Neural cell (in vitro differentiated cells): ENCODE measurements around the gene VWA8. TPM values are rescaled to one million over a fixed set of nuclear protein-coding genes. Genes with fewer than 3 reads are reported as not detected.
"Not testable (repeated sequence)": the region's sequence is repeated elsewhere in the genome, so short reads cannot be mapped to it uniquely, and the experiment has no call there.

ENCODE experiments used
- H2AFZ ChIP-seq: fragments of 200-600, 300-800 bp; sonication (generic), shearing (Covaris generic); 2 replicates; pipeline ENCODE4 v1.6.0; 2014; ENCODE audit warnings: low read depth, mild to moderate bottlenecking, antibody characterized with exemption, low read length, moderate library complexity
- H3F3A ChIP-seq: fragments of 200-600 bp; shearing (Covaris generic); 2 replicates; pipeline ENCODE4 v1.6.1; 2016; ENCODE audit warnings: mild to moderate bottlenecking, moderate library complexity, mixed read lengths, antibody characterized with exemption, low read length; ENCODE audit not compliant: insufficient read depth, poor library complexity, severe bottlenecking
- H3K27ac ChIP-seq: fragments of 200-600, 300-800 bp; sonication (generic), shearing (Covaris generic); 2 replicates; pipeline ENCODE4 v1.5.1; 2014; ENCODE audit warnings: mild to moderate bottlenecking, low read length, moderate library complexity
- H3K27me3 ChIP-seq: fragments of 300-800, 200-600 bp; sonication (generic), shearing (Covaris generic); 2 replicates; pipeline ENCODE4 v1.6.0; 2014; ENCODE audit warnings: mild to moderate bottlenecking, low read depth, low read length, moderate library complexity; ENCODE audit not compliant: insufficient read depth
- H3K36me3 ChIP-seq: fragments of 300-800, 200-600 bp; sonication (generic), shearing (Covaris generic); 2 replicates; pipeline ENCODE4 v1.5.1; 2014; ENCODE audit warnings: mild to moderate bottlenecking, antibody characterized with exemption, low read length, moderate library complexity; ENCODE audit not compliant: insufficient read depth
- H3K4me2 ChIP-seq: fragments of 300-800, 200-600 bp; sonication (generic), shearing (Covaris generic); 2 replicates; pipeline ENCODE4 v1.6.0; 2014; ENCODE audit warnings: mild to moderate bottlenecking, low read length
- H3K4me3 ChIP-seq: fragments of 300-800, 200-600 bp; sonication (generic), shearing (Covaris generic); 2 replicates; pipeline ENCODE4 v1.5.1; 2014; ENCODE audit warnings: mild to moderate bottlenecking, low read length, moderate library complexity
- H3K79me2 ChIP-seq: fragments of 200-600 bp; shearing (Covaris generic); replicated peaks from 2 replicates; pipeline ENCODE4 v1.6.0; 2014; ENCODE audit warnings: mild to moderate bottlenecking, low read length, moderate library complexity; ENCODE audit not compliant: insufficient read depth
- H3K9ac ChIP-seq: fragments of 300-800, 200-600 bp; sonication (generic), shearing (Covaris generic); 2 replicates; pipeline ENCODE4 v1.6.1; 2016; ENCODE audit warnings: mild to moderate bottlenecking, low read length, mixed read lengths
- H3K9me2 ChIP-seq: fragments of 200-600 bp; shearing (Covaris generic); 2 replicates; pipeline ENCODE4 v1.6.1; 2016; ENCODE audit warnings: mild to moderate bottlenecking, low read length, mixed read lengths; ENCODE audit not compliant: insufficient read depth
- H3K9me3 ChIP-seq: fragments of 200-600, 300-800 bp; sonication (generic), shearing (Covaris generic); 2 replicates; pipeline ENCODE4 v1.6.1; 2016; ENCODE audit warnings: mild to moderate bottlenecking, mixed run types, low read length, moderate library complexity, mixed read lengths
- H4K20me1 ChIP-seq: fragments of 200-600 bp; shearing (Covaris generic); 2 replicates; pipeline ENCODE4 v1.6.1; 2016; ENCODE audit warnings: mild to moderate bottlenecking, mixed run types; ENCODE audit not compliant: insufficient read depth
- EP300 ChIP-seq: fragments of 450-650 bp; conservative IDR thresholded peaks from 2 replicates; pipeline ENCODE4 v1.6.1; 2014; ENCODE audit warnings: antibody characterized with exemption, mild to moderate bottlenecking, moderate library complexity; ENCODE audit not compliant: poor library complexity, severe bottlenecking
- EZH2 ChIP-seq: fragments of 200-600, 300-800 bp; shearing (Covaris generic), sonication (generic); IDR thresholded peaks from 2 replicates; pipeline ENCODE4 v1.6.1; 2014; ENCODE audit warnings: antibody characterized with exemption, low read length, borderline replicate concordance, mild to moderate bottlenecking; ENCODE audit not compliant: insufficient read depth, poor library complexity, severe bottlenecking
- MXI1 ChIP-seq: fragments of 450-650 bp; conservative IDR thresholded peaks from 2 replicates; pipeline ENCODE4 v1.6.1; 2014; ENCODE audit warnings: antibody characterized with exemption, mild to moderate bottlenecking; ENCODE audit not compliant: poor library complexity, severe bottlenecking
- POLR2AphosphoS5 ChIP-seq: IDR thresholded peaks from 2 replicates; pipeline ENCODE4 v1.6.1; 2012
- RAD21 ChIP-seq: fragments of 450-650 bp; conservative IDR thresholded peaks from 2 replicates; pipeline ENCODE4 v1.6.1; 2014; ENCODE audit warnings: antibody characterized with exemption, mild to moderate bottlenecking, moderate library complexity
- SMC3 ChIP-seq: fragments of 450-650 bp; conservative IDR thresholded peaks from 2 replicates; pipeline ENCODE4 v1.6.1; 2014; ENCODE audit warnings: antibody characterized with exemption, mild to moderate bottlenecking, moderate library complexity; ENCODE audit not compliant: poor library complexity
- TAF1 ChIP-seq: IDR thresholded peaks from 2 replicates; pipeline ENCODE4 v1.6.1; 2012; ENCODE audit warnings: low read depth
- polyA plus RNA-seq: library from polyadenylated mRNA; depleted of rRNA; stranded (reverse); fragments of >200 nt; gene quantifications from 2 replicates; pipeline ENCODE4 v1.2.3, GENCODE V29; 2014
- TF ChIP-seq, protein P1 (sequence below): IDR thresholded peaks from 2 replicates; pipeline ENCODE4 v1.6.1; 2012; ENCODE audit warnings: borderline replicate concordance
- TF ChIP-seq, protein P2 (sequence below): fragments of 450-650 bp; IDR thresholded peaks from 2 replicates; pipeline ENCODE4 v1.5.1; 2014; ENCODE audit warnings: antibody characterized with exemption, mild to moderate bottlenecking, moderate library complexity; ENCODE audit not compliant: poor library complexity, severe bottlenecking

The VWA8 gene
- polyA plus RNA-seq, 1 donor from 2014 or later = 3.6 TPM

DNA sequence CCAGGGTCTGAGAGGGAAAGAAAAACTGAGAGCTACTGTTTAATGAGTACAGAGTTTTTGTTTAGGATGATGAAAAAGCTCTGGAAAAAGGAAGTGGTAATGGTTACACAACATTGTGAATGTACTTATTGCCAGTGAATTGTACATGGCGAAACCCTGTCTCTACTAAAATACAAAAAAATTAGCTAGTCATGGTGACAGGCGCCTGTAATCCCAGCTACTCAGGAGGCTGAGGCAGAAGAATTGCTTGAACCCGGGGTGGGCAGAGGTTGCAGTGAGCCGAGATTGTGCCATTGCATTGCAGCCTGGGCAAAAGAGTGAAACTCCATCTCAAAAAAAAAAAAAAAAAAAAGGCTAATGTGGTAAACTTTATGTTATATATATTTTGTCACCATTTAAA lies 96.3 kb downstream of the VWA8 start:
- TF ChIP-seq POLR2AphosphoS5 (no peak), TAF1 (no peak), EP300 (no peak), EZH2 (no peak), RAD21 (no peak), SMC3 (no peak), MXI1 (no peak)
- TF ChIP-seq, protein P1, sequence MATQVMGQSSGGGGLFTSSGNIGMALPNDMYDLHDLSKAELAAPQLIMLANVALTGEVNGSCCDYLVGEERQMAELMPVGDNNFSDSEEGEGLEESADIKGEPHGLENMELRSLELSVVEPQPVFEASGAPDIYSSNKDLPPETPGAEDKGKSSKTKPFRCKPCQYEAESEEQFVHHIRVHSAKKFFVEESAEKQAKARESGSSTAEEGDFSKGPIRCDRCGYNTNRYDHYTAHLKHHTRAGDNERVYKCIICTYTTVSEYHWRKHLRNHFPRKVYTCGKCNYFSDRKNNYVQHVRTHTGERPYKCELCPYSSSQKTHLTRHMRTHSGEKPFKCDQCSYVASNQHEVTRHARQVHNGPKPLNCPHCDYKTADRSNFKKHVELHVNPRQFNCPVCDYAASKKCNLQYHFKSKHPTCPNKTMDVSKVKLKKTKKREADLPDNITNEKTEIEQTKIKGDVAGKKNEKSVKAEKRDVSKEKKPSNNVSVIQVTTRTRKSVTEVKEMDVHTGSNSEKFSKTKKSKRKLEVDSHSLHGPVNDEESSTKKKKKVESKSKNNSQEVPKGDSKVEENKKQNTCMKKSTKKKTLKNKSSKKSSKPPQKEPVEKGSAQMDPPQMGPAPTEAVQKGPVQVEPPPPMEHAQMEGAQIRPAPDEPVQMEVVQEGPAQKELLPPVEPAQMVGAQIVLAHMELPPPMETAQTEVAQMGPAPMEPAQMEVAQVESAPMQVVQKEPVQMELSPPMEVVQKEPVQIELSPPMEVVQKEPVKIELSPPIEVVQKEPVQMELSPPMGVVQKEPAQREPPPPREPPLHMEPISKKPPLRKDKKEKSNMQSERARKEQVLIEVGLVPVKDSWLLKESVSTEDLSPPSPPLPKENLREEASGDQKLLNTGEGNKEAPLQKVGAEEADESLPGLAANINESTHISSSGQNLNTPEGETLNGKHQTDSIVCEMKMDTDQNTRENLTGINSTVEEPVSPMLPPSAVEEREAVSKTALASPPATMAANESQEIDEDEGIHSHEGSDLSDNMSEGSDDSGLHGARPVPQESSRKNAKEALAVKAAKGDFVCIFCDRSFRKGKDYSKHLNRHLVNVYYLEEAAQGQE = no peak
- TF ChIP-seq, protein P2, sequence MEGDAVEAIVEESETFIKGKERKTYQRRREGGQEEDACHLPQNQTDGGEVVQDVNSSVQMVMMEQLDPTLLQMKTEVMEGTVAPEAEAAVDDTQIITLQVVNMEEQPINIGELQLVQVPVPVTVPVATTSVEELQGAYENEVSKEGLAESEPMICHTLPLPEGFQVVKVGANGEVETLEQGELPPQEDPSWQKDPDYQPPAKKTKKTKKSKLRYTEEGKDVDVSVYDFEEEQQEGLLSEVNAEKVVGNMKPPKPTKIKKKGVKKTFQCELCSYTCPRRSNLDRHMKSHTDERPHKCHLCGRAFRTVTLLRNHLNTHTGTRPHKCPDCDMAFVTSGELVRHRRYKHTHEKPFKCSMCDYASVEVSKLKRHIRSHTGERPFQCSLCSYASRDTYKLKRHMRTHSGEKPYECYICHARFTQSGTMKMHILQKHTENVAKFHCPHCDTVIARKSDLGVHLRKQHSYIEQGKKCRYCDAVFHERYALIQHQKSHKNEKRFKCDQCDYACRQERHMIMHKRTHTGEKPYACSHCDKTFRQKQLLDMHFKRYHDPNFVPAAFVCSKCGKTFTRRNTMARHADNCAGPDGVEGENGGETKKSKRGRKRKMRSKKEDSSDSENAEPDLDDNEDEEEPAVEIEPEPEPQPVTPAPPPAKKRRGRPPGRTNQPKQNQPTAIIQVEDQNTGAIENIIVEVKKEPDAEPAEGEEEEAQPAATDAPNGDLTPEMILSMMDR = no peak
- no peaks in the 10 kb centered on the region for H3F3A ChIP-seq
- H2AFZ ChIP-seq = no peak overlapping the region
- H4K20me1 ChIP-seq = no peaks in the 10 kb centered on the region
- H3K9me2 ChIP-seq = no peaks in the 10 kb centered on the region
- H3K4me3 ChIP-seq = no peak overlapping the region
- no peak overlapping the region for H3K27ac ChIP-seq
- H3K9me3 ChIP-seq = no peaks in the 10 kb centered on the region
- H3K36me3 ChIP-seq = no peaks in the 10 kb centered on the region
- no peak overlapping the region for H3K4me2 ChIP-seq
- no peak overlapping the region for H3K9ac ChIP-seq
- no peaks in the 10 kb centered on the region for H3K79me2 ChIP-seq
- H3K27me3 ChIP-seq = no peaks in the 10 kb centered on the region

DNA sequence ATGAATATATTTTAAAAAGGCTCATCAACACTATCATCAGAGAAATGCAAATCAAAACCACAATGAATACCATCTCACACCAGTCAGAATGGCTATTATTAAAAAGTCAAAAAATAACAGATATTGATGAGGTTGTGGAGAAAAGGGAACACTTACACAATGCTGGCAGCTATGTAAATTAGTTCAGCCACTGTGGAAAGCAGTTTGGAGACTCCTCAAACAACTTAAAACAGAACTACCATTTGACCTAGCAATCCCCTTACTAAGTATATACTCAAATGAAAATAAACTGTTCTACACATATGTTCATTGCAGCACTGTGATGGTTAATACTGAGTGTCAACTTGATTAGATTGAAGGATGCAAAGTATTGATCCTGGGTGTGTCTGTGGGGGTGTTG lies 98.2 kb downstream of the VWA8 start:
- H4K20me1 ChIP-seq, H3K27me3 ChIP-seq, H3K9me3 ChIP-seq, H3K9ac ChIP-seq, H3K9me2 ChIP-seq, H3K4me3 ChIP-seq, H3K27ac ChIP-seq, H3K36me3 ChIP-seq, H3F3A ChIP-seq, H3K4me2 ChIP-seq, H3K79me2 ChIP-seq, H2AFZ ChIP-seq: not testable (repeated sequence)

DNA sequence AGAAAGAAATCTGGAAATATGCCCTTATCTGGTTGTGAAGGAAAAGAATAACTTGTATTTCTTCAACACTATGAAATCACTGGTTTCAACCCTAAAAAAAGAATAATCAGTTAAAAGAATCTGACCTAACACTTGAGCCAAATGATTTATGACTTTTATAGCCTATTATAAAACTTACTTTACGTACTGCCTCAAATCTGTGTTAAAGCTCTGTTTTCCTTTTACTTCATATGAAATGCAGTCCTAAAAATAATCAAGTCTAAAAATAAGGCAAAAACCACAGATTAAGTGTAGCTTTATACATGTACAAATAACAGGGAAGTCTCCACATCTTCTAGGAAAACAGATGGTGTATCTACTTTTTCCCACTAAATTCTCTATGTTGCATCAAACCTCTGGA lies 101.3 kb downstream of the VWA8 start:
- H3F3A ChIP-seq = no peaks in the 10 kb centered on the region
- H3K9ac ChIP-seq = no peak overlapping the region
- H3K79me2 ChIP-seq = no peaks in the 10 kb centered on the region
- H3K36me3 ChIP-seq = no peaks in the 10 kb centered on the region
- no peak overlapping the region for H3K4me2 ChIP-seq
- TF ChIP-seq RAD21 = no peak
- TF ChIP-seq, protein P2 = no peak
- no peak for TF ChIP-seq POLR2AphosphoS5
- TF ChIP-seq SMC3 = no peak
- TF ChIP-seq, protein P1 = no peak
- no peak for TF ChIP-seq MXI1
- TF ChIP-seq EP300 = no peak
- TF ChIP-seq TAF1 = no peak
- no peak for TF ChIP-seq EZH2
- no peaks in the 10 kb centered on the region for H3K27me3 ChIP-seq
- no peaks in the 10 kb centered on the region for H4K20me1 ChIP-seq
- no peaks in the 10 kb centered on the region for H3K9me3 ChIP-seq
- no peak overlapping the region for H3K27ac ChIP-seq
- no peak overlapping the region for H3K4me3 ChIP-seq
- H2AFZ ChIP-seq = no peak overlapping the region
- no peaks in the 10 kb centered on the region for H3K9me2 ChIP-seq
